Skin of body (tissue), 1 donor: ENCODE results near the gene TPGS2. TPM values are rescaled to one million over a fixed set of nuclear protein-coding genes. Genes with fewer than 3 reads are reported as not detected.

Source experiments
- total RNA-seq: library from RNA; depleted of rRNA; stranded (reverse); fragments of >200 nt; gene quantifications from one replicate; pipeline ENCODE4 v1.2.3, GENCODE V29; 2014

TPGS2 gene
- total RNA-seq, 1 donor from 2014 or later, result 38.3 TPM

Other genes starting within 250 kb of the TPGS2 start
- gene KIAA1328, start 125 bp upstream of the TPGS2 start, total RNA-seq, result 20.1 TPM